GM21529 (cell line): ENCODE results near the gene NLRC5.
A peak's percentile ranks its signal among the peaks of the same experiment; 100 is the strongest.
"Not testable (repeated sequence)": the region's sequence is repeated elsewhere in the genome, so short reads cannot be mapped to it uniquely, and the experiment has no call there.

Experiments used
- ATAC-seq: cut with Tn5 transposase; IDR thresholded peaks from one replicate; pipeline ENCODE4 v1.9.1; 2021; ENCODE audit not compliant: unreplicated experiment

NLRC5 gene

DNA sequence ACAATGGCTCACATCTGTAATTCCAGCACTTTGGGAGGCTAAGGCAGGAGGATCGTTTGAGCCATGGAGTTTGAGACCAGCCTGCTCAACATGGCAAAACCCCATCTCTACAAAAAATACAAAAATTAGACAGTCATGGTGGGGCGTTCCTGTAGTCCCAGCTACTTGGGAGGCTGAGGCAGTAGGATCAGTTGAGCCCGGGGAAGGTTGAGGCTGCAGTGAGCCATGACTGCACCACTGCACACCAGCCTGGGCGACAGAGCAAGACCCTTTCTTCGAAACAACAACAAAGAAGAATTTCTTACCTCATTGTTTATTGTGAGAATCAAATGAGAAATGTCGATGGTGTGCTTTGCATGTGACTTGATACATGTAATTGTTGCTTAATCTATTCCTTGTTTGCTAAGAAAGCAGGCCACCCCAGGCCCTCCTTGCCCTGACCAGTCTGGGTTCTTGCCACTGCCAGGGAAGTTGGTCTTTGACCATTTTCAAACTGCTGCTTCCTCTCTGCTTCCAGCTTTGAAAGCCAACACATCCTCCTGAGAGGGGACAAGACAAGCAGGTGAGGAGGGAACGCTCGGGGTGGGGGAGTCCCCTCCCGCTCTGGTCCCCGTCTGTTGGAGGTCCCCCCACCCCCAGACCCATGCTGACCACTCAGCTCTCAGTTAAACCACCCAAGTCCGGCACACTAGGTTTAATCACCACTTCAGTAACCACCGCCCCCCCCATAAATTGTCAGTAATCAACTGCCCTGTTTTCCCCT is 55.8 kb downstream of the NLRC5 start:
- no peak for ATAC-seq

DNA sequence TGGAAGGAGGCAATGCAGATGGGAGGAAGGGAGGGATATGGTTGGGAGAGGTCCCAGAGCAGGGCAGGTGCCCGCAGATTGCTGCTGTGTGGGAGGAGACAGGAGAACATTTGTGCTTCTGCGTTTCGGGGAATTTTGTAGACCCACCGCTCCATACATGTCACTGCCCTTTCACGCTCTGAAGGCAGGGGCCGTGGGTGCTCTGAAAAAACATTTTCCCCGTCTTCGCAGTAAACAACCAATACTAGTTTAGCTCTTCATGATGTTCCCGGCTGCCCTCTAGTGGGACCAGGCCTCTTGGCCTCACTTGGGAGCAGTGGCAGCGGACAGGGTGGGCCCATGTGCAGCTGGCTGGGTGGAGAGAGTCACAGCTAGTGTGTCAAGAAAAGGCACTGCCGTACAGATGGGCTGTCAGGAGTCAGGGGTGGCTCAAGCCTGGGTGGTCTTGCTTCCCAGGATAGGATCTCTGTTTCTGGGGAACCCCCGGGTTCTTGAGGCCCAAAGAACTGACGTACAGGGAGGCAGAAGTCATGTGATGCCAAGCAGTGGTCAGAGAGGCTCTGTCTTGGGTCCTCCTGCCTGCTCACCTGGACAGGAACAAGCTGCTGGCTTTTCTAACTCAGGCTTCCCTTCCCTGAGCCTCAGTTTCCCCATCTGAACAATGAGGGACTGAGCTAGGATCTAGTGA is 56.5 kb downstream of the NLRC5 start:
- ATAC-seq = no peak

DNA sequence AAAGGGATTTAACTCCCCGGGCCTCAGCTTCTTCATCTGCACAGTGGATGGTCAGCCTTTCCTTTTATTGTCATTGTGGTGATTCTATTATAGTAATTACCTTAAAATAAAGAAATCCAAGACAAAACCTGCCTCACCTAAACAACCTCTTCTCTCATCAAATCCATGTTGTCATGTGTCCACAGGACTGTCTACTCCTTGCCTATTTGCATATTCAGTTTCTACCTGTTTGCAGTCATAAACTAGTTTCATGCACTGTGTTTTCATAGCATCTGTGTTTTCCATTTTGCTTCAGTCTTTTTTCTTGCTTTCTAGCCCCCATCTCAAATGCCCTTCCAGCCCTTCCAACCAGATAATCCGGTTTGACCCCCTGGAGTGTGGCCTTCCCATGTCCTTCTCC is 58.7 kb downstream of the NLRC5 start:
- no peak for ATAC-seq

DNA sequence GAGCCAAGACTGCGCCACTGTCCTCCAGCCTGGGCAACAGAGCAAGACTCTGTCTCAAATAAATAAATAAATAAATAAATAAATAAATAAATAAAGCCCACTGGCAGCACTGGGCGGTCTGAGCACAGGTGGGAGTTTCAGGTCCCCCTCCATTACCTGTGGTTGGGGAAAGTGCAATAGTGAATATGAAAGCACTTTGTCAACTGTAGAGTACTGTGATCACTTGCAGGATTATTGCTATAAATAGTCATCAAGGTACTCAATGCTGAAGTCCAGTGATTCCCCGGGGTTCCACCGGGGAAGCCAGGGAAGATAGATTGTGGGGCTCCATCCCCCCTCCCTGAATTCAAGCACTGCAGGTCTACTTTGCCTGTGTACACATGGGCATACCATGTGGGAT is 60.3 kb downstream of the NLRC5 start:
- peak; percentile 54 for ATAC-seq

DNA sequence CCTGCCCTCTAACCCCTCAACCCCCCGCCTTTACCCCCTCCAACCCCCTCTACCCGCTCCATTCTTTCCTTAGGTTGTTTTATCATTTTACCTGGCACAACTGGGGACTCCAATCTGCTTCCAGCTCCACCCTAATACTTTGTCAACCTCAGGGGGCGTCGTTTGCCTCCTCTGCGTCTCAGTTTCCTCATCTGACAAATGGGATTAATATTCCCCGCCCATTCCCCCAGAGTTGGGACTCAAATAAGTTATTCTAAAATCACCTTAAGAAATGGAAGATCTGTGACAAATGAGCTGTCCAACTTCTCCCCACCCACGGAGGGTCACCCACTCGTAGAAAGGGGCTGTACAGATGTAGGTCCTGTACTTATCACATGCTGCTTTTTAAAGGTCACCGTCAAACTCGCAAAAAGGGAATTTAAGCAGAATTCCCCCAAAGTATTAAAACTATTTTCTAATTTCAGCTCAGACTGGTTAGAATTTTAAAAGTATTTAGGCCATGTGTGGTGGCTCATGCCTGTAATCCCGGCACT is 62.4 kb downstream of the NLRC5 start:
- ATAC-seq = no peak

DNA sequence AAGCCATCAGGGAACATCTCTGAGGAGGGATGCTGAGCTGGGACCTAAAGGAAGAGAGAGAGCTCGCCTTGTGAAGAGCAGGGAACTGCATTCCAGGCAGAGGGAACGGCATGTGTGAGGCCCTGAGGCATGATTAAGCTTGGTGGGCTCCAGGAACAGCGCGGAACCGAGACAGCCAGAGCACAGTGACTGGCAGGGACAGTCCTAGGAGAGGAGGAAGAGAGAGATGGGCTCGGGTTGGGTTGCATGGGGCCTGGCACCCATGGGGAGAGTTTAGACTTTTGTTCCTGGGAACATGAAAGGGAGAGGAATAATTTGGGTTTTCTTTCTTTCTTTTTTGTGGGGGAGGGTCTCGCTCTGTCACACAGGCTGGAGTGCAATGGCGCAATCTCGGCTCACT is 63.8 kb downstream of the NLRC5 start:
- no peak for ATAC-seq

DNA sequence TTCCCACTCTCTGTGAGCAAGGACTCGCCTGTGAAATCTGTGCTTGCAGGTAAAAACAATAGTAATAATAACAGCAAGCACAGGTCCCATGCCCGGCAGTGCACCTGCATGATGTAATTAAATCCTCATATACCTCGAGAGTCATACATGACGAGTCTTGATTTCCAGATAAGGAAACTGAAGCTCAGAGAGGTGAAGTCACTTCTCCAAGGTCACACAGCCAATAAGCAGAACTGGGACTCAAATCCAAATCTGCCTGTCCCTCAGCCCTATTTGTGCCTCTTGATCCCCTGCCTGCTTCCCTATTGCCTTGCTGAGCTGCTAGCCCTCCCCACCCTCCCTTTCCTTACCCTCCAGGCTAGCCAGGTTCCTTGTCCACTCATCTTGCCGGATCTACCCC is 65.0 kb downstream of the NLRC5 start:
- ATAC-seq = no peak

DNA sequence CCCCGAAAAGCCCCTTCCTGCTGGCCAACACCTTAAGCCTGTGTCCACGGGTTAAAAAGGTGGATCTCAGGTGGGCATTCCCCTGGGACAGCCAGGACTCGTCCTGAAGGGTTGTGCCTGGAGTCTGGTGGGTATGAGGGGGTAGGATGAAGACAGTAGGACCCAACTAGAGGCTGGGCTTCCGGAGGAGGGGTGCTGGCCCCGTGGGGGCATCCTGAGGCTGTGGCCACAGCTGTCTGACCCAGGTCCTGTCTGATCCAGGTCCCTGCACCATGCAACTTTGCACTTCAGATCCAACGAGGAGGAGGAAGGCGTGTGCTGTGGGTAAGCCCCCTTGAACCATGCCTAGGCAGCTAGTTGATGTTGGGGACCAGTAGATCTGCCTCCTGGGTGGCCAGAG is 65.4 kb downstream of the NLRC5 start:
- ATAC-seq = no peak

DNA sequence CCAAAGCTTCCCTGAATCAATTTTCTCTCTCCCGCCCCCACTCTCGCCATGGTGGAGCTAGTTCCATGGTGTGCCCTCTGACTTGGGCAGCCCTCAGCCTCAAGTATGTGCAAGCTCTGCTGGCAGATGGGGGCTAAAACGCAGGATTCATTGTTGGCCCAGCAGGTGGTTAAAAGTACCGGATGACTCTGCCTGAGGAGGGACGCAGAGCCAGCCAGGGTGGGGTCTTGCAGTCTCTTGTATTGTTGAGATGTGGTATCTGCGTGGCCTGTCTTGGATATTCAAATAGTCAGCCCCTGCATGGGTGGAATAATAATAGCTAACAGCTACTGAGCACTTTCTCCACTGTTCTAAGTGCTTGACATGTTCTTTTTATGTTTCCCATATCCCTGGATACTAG is 66.3 kb downstream of the NLRC5 start:
- ATAC-seq = no peak

DNA sequence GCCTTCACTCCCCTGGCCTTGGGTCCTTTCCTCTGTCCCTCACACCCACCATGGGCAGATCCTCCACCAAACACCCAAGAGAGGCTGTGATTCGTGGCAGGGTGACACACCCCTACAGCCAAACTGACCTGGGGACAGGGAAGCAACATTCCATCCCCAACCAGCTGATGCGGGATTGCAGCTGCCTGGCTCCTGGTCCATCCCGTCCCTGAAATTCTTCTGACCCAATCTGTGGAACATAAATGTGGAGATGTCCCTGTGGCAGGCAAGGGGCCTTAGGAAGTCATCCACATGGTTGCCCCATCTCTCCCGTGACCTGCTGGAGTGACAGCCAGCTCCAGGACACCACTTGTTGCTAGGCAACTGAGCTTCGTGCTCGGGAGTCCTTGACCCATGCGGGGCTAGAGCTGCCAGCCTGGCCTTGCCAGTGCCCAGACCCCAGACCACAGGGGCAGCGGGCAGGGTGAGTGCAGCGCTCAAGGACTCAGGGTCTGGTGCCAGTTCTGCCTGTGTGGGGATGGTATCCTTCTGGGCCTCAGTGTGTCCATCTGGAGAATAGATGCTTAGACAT is 69.0 kb downstream of the NLRC5 start:
- no peak for ATAC-seq

DNA sequence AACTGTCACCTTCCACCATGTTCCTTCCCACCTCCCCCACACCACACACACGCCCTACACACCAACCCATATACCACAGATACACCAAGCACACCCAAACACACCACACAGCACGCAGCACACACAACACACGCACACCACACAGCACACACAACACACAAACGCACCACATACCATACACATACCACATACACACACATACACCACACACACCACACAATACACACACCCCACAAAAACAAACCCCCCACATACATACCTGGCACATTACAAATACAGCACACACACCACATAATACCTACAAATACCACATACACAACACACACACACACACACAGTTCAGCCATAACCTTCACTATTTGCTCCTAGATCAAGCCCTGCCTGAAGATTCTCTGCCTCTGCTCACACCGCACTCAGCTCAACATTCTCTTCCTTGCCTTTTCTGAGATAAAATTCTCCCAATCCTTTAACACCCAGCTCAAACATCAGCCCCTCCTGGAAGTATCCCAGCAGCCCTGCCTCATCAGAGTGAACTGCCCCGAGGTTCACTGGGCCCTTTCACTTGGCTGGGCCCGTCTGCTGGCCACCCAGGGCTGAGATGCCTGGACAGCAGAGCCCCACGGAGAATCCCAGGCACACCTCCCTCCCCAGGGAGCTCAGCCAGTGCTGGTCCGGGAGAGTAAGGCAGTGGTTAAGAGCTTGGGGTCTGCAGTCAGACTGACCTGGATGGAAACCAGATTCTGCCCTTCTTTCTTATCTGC is 71.1 kb downstream of the NLRC5 start:
- no peak for ATAC-seq

DNA sequence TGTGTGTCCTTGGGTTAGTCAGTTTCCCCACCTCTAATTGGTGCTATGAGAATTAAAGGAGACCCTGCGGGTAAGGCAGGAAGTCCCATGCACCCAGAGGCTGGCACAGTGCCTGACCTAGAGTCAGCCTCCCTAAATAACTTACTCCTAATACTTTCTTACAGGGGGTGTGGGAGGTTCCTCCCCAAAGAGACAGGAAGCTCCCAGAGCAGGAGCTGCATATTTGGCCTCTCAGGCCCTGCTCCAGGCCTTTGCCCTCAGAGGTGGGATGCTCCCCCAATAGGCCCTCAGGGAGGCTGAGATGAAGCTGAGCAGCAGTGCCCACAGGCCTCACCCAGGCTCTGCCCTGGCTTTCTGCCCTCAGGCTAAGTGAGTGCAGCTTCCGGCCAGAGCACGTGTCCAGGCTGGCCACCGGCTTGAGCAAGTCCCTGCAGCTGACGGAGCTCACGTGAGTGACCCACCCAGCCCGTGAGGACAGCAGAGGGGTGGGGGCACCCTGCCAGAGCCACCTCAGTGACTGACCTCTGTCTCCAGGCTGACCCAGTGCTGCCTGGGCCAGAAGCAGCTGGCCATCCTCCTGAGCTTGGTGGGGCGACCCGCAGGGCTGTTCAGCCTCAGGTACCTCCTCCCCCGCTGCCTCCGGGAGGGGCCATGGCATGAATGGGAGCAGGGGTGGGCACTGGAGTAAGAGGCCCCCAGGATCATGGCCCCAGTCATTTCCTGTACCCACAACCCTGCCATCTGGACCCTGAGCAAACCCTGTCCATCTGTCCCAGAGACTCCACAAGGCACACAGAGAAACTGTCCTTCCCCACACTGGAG is 71.9 kb downstream of the NLRC5 start:
- ATAC-seq = no peak

DNA sequence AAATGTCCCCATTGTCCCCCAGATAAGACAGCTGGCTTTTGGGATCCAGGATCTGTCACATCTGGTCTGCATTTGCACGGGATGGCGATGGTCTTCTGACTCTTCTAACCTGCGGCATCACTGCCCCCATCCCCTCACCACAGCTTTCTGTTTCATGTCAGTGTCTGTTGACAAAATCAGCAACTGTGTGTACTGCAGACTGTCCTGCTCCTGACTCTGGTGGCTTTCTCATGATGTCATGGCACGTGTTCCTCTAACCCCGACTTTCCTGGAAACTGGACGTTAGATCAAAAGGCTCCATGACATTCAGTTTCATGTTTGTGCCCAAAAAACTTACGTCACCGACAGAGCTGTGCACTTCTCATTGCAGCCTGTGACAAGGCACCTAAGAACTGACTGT is 73.0 kb downstream of the NLRC5 start:
- ATAC-seq = no peak

DNA sequence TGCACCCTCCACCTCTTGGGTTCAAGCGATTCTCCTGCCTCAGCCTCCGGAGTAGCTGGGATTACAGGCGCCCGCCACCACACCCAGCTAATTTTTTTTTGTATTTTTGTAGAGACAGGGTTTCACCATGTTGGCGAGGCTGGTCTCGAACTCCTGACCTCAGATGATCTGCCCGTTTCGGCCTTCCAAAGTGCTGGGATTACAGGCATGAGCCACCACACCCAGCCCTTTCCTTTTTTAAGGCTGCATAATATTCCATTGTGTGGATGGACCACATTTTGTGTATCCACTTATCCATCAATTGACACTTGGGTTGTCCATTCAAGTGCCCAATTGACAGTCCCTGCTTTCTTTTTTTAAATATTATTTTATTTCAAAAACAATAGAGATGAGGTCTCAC is 73.8 kb downstream of the NLRC5 start:
- not testable (repeated sequence) for ATAC-seq

DNA sequence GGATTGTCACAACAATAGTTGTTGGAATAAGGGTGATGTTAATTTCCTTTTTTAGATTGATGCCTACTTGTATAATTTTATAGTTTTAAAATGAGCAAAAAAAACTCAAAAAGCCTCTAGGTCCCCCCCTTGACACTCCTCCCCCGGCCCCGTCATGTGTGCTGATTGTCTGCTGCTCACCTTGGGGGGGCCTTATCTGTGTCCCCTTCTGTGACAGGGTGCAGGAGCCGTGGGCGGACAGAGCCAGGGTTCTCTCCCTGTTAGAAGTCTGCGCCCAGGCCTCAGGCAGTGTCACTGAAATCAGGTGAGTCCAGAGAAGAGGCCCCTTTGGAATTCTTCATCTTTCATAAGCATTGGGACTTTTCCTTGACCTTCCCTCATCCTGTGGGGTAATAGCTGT is 75.6 kb downstream of the NLRC5 start:
- ATAC-seq = no peak

DNA sequence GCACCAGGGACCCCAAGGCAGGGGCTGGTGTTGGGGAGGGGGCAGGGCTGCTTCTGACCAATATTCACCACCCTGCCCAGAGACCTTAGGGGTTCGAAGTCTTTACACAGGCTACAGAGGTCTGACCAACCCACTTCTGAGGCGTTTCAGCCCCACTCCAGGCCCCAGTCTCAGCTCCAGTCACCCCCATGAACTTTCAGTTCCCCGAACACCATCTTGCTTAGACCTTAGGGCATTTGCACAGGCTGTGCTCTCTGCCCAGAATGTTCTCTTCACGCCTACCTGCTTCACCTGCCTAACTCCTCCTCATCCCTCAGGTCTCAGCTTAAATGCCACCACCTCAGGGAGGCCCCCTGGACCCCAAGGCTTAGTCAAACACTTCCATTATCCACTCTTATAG is 77.3 kb downstream of the NLRC5 start:
- ATAC-seq = no peak

DNA sequence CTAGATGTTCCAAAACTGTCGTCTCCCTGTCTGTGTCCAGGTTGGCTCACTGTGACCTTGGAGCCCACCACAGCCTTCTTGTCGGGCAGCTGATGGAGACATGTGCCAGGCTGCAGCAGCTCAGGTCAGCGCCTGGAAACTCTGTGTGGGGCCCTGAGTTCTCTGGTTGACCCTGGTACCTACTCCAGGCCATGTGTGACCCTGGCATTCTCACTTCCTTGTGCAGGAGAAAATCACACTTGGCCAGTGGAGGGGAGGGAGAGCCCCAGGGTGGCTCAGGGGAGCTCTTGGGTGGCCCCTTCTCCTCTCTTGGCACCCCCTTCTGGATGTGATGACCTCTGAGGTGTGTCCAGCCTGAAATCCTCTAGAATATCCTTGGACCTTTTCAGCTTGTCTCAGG is 78.0 kb downstream of the NLRC5 start:
- no peak for ATAC-seq

DNA sequence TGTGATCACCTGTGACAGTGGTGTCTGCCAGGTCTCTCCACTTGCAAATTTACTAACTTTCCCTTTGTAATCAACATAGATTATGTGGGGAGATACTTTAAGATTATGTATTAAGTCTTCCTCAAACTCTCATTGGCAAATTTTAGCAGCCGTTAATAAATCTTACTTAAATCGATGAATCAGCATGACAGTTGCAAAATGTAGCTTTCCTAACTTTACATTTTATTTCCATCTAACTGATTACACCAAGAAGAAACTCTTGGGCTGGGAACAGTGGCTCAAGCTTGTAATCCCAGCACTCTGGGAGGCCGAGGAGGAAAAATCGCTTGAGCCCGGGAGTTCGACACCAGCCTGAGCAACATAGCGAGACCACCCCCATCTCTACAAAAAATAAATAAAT is 79.7 kb downstream of the NLRC5 start:
- no peak for ATAC-seq

DNA sequence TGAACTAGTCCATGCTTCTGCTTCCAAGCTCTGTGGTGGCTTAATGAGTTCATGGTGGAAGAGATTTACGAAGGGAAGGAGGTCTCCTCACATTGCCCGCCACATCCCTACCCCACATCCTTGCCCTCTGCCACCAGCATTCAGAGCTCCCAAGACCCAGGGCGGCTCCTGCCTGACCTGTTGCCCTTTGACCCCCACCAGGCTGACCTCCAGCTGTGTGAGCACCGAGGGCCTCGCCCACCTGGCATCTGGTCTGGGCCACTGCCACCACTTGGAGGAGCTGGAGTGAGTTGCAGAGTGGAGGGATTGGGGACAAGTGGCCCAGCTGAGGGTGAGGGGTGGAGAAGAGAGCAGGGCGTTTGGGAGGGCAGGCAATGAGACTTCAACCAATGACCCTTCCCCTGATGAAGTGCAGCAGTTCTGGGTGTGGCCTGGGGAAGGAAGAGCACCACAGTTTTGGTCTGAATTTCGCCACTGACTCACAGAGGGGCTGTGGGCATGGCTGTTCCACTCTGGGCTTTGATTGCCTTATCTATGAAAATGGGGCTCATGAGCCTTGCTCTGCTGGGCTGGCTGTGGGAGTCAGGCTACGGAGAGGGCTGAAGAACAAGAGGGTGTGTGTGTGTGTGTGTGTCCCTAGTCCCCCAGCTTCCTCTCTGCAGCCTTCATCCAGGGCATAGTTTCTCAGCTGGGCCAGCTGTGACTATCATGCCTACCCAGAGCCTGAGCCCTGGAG is 80.4 kb downstream of the NLRC5 start:
- no peak for ATAC-seq

DNA sequence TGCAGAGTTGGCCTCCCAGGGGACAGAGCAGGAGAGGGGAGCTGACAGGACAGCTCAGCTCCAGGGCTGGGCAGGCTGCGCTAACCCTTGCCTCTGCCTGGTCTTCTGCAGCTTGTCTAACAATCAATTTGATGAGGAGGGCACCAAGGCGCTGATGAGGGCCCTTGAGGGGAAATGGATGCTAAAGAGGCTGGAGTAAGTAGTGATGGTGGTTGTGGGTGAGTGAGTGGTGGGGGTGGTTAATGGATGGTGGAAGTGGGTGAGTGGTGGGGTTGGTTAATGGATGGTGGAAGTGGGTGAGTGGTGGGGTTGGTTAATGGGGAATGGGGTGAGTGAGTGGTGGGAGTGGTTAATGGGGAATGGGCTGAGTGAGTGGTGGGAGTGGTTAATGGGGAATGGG is 81.1 kb downstream of the NLRC5 start:
- no peak for ATAC-seq
